Neuron (in vitro differentiated cells): ENCODE data around the gene GBP3.
"Not testable (repeated sequence)": the region's sequence is repeated elsewhere in the genome, so short reads cannot be mapped to it uniquely, and the experiment has no call there.

Experiments
- H2AFZ ChIP-seq: one replicate; pipeline ENCODE4 v1.6.1; 2013; ENCODE audit warnings: low read depth, mild to moderate bottlenecking, inconsistent platforms, low read length, moderate library complexity
- H3K27me3 ChIP-seq: one replicate; pipeline ENCODE4 v1.6.1; 2013; ENCODE audit warnings: low read length; ENCODE audit not compliant: insufficient read depth
- H3K36me3 ChIP-seq: one replicate; pipeline ENCODE4 v1.6.1; 2013; ENCODE audit warnings: low read length; ENCODE audit not compliant: insufficient read depth
- H3K4me1 ChIP-seq: one replicate; pipeline ENCODE4 v1.6.1; 2013; ENCODE audit warnings: low read length; ENCODE audit not compliant: insufficient read depth
- H3K4me3 ChIP-seq: 2 replicates; pipeline ENCODE4 v1.5.1; 2013; ENCODE audit warnings: mild to moderate bottlenecking, low read length, moderate library complexity
- H3K9me3 ChIP-seq: one replicate; pipeline ENCODE4 v1.6.1; 2013; ENCODE audit warnings: low read length

The GBP3 gene

GRCh38 chr1:89023026-89023425 lies 360 bp upstream of the GBP3 start:
- Histone ChIP-seq H3K4me1 (no peaks in the 10 kb centered on the region), H3K36me3 (no peaks in the 10 kb centered on the region), H2AFZ (no peak overlapping the region), H3K4me3 (no peak overlapping the region), H3K9me3 (no peaks in the 10 kb centered on the region), H3K27me3 (no peaks in the 10 kb centered on the region)

- not testable (repeated sequence) for H3K9me3 ChIP-seq, H3K4me3 ChIP-seq, H2AFZ ChIP-seq, H3K27me3 ChIP-seq, H3K36me3 ChIP-seq, H3K4me1 ChIP-seq
Measured at GRCh38 chr1:89018318-89018717, 4.3 kb downstream of the GBP3 start.

GRCh38 chr1:89008511-89008910 lies 14.2 kb downstream of the GBP3 start:
- Histone ChIP-seq H3K4me3 (no peak overlapping the region), H3K36me3 (no peaks in the 10 kb centered on the region), H3K9me3 (no peaks in the 10 kb centered on the region), H2AFZ (no peak overlapping the region), H3K4me1 (no peaks in the 10 kb centered on the region), H3K27me3 (peaks cover 2% of the 10 kb centered on the region)

GRCh38 chr1:89005286-89006151 lies 17.1 kb downstream of the GBP3 start:
- H3K9me3 ChIP-seq = no peaks in the 10 kb centered on the region
- H3K36me3 ChIP-seq = no peaks in the 10 kb centered on the region
- no peak overlapping the region for H2AFZ ChIP-seq
- peaks cover 2% of the 10 kb centered on the region for H3K27me3 ChIP-seq
- H3K4me1 ChIP-seq = no peaks in the 10 kb centered on the region
- no peak overlapping the region for H3K4me3 ChIP-seq

GRCh38 chr1:89002176-89002575 lies 20.5 kb downstream of the GBP3 start:
- not testable (repeated sequence) for H2AFZ ChIP-seq, H3K4me1 ChIP-seq, H3K36me3 ChIP-seq, H3K27me3 ChIP-seq, H3K4me3 ChIP-seq, H3K9me3 ChIP-seq

- H3K9me3 ChIP-seq = no peaks in the 10 kb centered on the region
- H3K36me3 ChIP-seq = no peaks in the 10 kb centered on the region
- no peaks in the 10 kb centered on the region for H3K4me1 ChIP-seq
- H3K4me3 ChIP-seq = no peak overlapping the region
- H2AFZ ChIP-seq = no peak overlapping the region
- peaks cover 4% of the 10 kb centered on the region for H3K27me3 ChIP-seq
Measured at GRCh38 chr1:89001510-89001909, 21.2 kb downstream of the GBP3 start.

- no peak overlapping the region for H2AFZ ChIP-seq
Measured at GRCh38 chr1:88998716-88999115, 23.9 kb downstream of the GBP3 start.

GRCh38 chr1:88990426-88990825 lies 32.2 kb downstream of the GBP3 start:
- Histone ChIP-seq H3K36me3 (peaks cover 29% of the 10 kb centered on the region), H3K27me3 (no peaks in the 10 kb centered on the region), H2AFZ (no peak overlapping the region), H3K4me1 (peaks cover 10% of the 10 kb centered on the region), H3K4me3 (no peak overlapping the region), H3K9me3 (peaks cover 8% of the 10 kb centered on the region)

More at GRCh38 chr1:88998716-88999115, 23.9 kb downstream of the GBP3 start:
- H3K36me3 ChIP-seq = no peaks in the 10 kb centered on the region
- H3K4me3 ChIP-seq = no peak overlapping the region
- peaks cover 3% of the 10 kb centered on the region for H3K4me1 ChIP-seq
- peaks cover 4% of the 10 kb centered on the region for H3K27me3 ChIP-seq
- H3K9me3 ChIP-seq = no peaks in the 10 kb centered on the region

- H2AFZ ChIP-seq = no peak overlapping the region
- H3K9me3 ChIP-seq = peaks cover 17% of the 10 kb centered on the region
- no peaks in the 10 kb centered on the region for H3K27me3 ChIP-seq
- no peak overlapping the region for H3K4me3 ChIP-seq
- peaks cover 2% of the 10 kb centered on the region for H3K4me1 ChIP-seq
- H3K36me3 ChIP-seq = peaks cover 47% of the 10 kb centered on the region
Measured at GRCh38 chr1:88985692-88986091, 37.0 kb downstream of the GBP3 start.

GRCh38 chr1:88985032-88985431 lies 37.6 kb downstream of the GBP3 start:
- peaks cover 49% of the 10 kb centered on the region for H3K36me3 ChIP-seq
- no peak overlapping the region for H3K4me3 ChIP-seq
- no peaks in the 10 kb centered on the region for H3K27me3 ChIP-seq
- H3K4me1 ChIP-seq = peaks cover 2% of the 10 kb centered on the region
- H2AFZ ChIP-seq = no peak overlapping the region
- peaks cover 17% of the 10 kb centered on the region for H3K9me3 ChIP-seq

GRCh38 chr1:88984569-88984968 lies 38.1 kb downstream of the GBP3 start:
- H3K27me3 ChIP-seq = no peaks in the 10 kb centered on the region
- peaks cover 52% of the 10 kb centered on the region for H3K36me3 ChIP-seq
- H3K4me1 ChIP-seq = peaks cover 2% of the 10 kb centered on the region
- no peak overlapping the region for H2AFZ ChIP-seq
- peaks cover 15% of the 10 kb centered on the region for H3K9me3 ChIP-seq
- H3K4me3 ChIP-seq = no peak overlapping the region

- H2AFZ ChIP-seq = no peak overlapping the region
- peaks cover 12% of the 10 kb centered on the region for H3K9me3 ChIP-seq
- peaks cover 52% of the 10 kb centered on the region for H3K36me3 ChIP-seq
- no peak overlapping the region for H3K4me3 ChIP-seq
- peaks cover 2% of the 10 kb centered on the region for H3K4me1 ChIP-seq
- no peaks in the 10 kb centered on the region for H3K27me3 ChIP-seq
Measured at GRCh38 chr1:88983791-88984559, 38.7 kb downstream of the GBP3 start.

- Histone ChIP-seq H3K4me1 (peaks cover 2% of the 10 kb centered on the region), H3K4me3 (no peak overlapping the region), H3K36me3 (peaks cover 45% of the 10 kb centered on the region), H3K9me3 (peaks cover 11% of the 10 kb centered on the region), H3K27me3 (no peaks in the 10 kb centered on the region), H2AFZ (no peak overlapping the region)
Measured at GRCh38 chr1:88982055-88982454, 40.6 kb downstream of the GBP3 start.
